ENCODE results near the gene ZNF618.

Gene ZNF618

GRCh38 chr9:113957351-113957750 lies 81.2 kb downstream of the ZNF618 start:
- Histone ChIP-seq H2AFZ (ENCODE audit: low read length) (no peak overlapping the region), H3K9ac (ENCODE audit: low read depth, low read length, poor library complexity, severe bottlenecking) (no peak overlapping the region), H3K4me2 (ENCODE audit: low read depth, low read length, poor library complexity, severe bottlenecking) (no peak overlapping the region), H3K27me3 (ENCODE audit: insufficient read depth, low read length, poor library complexity, severe bottlenecking) (no peaks in the 10 kb centered on the region), H4K20me1 (ENCODE audit: insufficient read depth, low read length, poor library complexity, severe bottlenecking) (peaks cover 19% of the 10 kb centered on the region), H3K4me1 (ENCODE audit: insufficient read depth, low read length, poor library complexity, severe bottlenecking) (peaks cover 8% of the 10 kb centered on the region), H3K9me3 (ENCODE audit: insufficient read depth, low read depth, low read length) (no peaks in the 10 kb centered on the region), H3K4me3 (ENCODE audit: low read length, poor library complexity, severe bottlenecking) (no peak overlapping the region), H3K79me2 (ENCODE audit: insufficient read depth, low read length) (peaks cover 21% of the 10 kb centered on the region; the same call in 1 of the 2 replicates), H3F3A (ENCODE audit: low read depth) (no peaks in the 10 kb centered on the region), H3K9me2 (replicated peaks; ENCODE audit: low read depth, low read length) (no peaks in the 10 kb centered on the region), H3K36me3 (ENCODE audit: insufficient read depth, low read length) (peaks cover 5% of the 10 kb centered on the region; the same call in 1 of the 2 replicates)
- TF ChIP-seq EZH2phosphoT487 (IDR thresholded peaks at IDR 0.05; ENCODE audit: borderline replicate concordance): no peak
- no peak for TF ChIP-seq CTCF (conservative IDR thresholded peaks at IDR 0.05; ENCODE audit: low read length)

GRCh38 chr9:113957821-113958341 lies 81.8 kb downstream of the ZNF618 start:
- Histone ChIP-seq H3K4me1 (ENCODE audit: insufficient read depth, low read length, poor library complexity, severe bottlenecking) (peaks cover 8% of the 10 kb centered on the region), H3K79me2 (ENCODE audit: insufficient read depth, low read length) (peaks cover 21% of the 10 kb centered on the region; the same call in 1 of the 2 replicates), H3K36me3 (ENCODE audit: insufficient read depth, low read length) (peaks cover 5% of the 10 kb centered on the region; the same call in 1 of the 2 replicates), H2AFZ (ENCODE audit: low read length) (no peak overlapping the region), H3K4me2 (ENCODE audit: low read depth, low read length, poor library complexity, severe bottlenecking) (no peak overlapping the region), H3K4me3 (ENCODE audit: low read length, poor library complexity, severe bottlenecking) (no peak overlapping the region), H3K9ac (ENCODE audit: low read depth, low read length, poor library complexity, severe bottlenecking) (no peak overlapping the region), H3K27me3 (ENCODE audit: insufficient read depth, low read length, poor library complexity, severe bottlenecking) (no peaks in the 10 kb centered on the region), H3F3A (ENCODE audit: low read depth) (no peaks in the 10 kb centered on the region), H3K9me3 (ENCODE audit: insufficient read depth, low read depth, low read length) (no peaks in the 10 kb centered on the region), H4K20me1 (ENCODE audit: insufficient read depth, low read length, poor library complexity, severe bottlenecking) (peaks cover 23% of the 10 kb centered on the region), H3K9me2 (replicated peaks; ENCODE audit: low read depth, low read length) (no peaks in the 10 kb centered on the region)
- TF ChIP-seq CTCF (conservative IDR thresholded peaks at IDR 0.05; ENCODE audit: low read length): no peak
- TF ChIP-seq EZH2phosphoT487 (IDR thresholded peaks at IDR 0.05; ENCODE audit: borderline replicate concordance): no peak

- Histone ChIP-seq H3K79me2 (ENCODE audit: insufficient read depth, low read length) (peaks cover 21% of the 10 kb centered on the region; the same call in 1 of the 2 replicates), H3K9ac (ENCODE audit: low read depth, low read length, poor library complexity, severe bottlenecking) (no peak overlapping the region), H3K27me3 (ENCODE audit: insufficient read depth, low read length, poor library complexity, severe bottlenecking) (no peaks in the 10 kb centered on the region), H3F3A (ENCODE audit: low read depth) (no peaks in the 10 kb centered on the region), H3K4me3 (ENCODE audit: low read length, poor library complexity, severe bottlenecking) (no peak overlapping the region), H3K4me1 (ENCODE audit: insufficient read depth, low read length, poor library complexity, severe bottlenecking) (peaks cover 8% of the 10 kb centered on the region), H3K9me2 (replicated peaks; ENCODE audit: low read depth, low read length) (no peaks in the 10 kb centered on the region), H3K36me3 (ENCODE audit: insufficient read depth, low read length) (peaks cover 5% of the 10 kb centered on the region; the same call in 1 of the 2 replicates), H2AFZ (ENCODE audit: low read length) (no peak overlapping the region), H4K20me1 (ENCODE audit: insufficient read depth, low read length, poor library complexity, severe bottlenecking) (peaks cover 25% of the 10 kb centered on the region), H3K9me3 (ENCODE audit: insufficient read depth, low read depth, low read length) (no peaks in the 10 kb centered on the region), H3K4me2 (ENCODE audit: low read depth, low read length, poor library complexity, severe bottlenecking) (no peak overlapping the region)
- TF ChIP-seq EZH2phosphoT487 (IDR thresholded peaks at IDR 0.05; ENCODE audit: borderline replicate concordance): no peak
- TF ChIP-seq CTCF (conservative IDR thresholded peaks at IDR 0.05; ENCODE audit: low read length): no peak
These were observed 82.4 kb downstream of the ZNF618 start for GRCh38 chr9:113958556-113958955.
